IPS DF 6.9 (cell line): ENCODE results near the gene DUSP11.
A peak's percentile ranks its signal among the peaks of the same experiment; 100 is the strongest.
"Not testable (repeated sequence)": the region's sequence is repeated elsewhere in the genome, so short reads cannot be mapped to it uniquely, and the experiment has no call there.

Source experiments
- DNase-seq: peaks from one replicate; pipeline ENCODE4 v3.0.0-alpha.2; 2013; ENCODE audit warnings: low read depth, low spot score
- H3K27ac ChIP-seq: one replicate; pipeline ENCODE4 v1.5.1; 2013; ENCODE audit warnings: low read length, control low read depth
- H3K27me3 ChIP-seq: 2 replicates; pipeline ENCODE4 v1.6.1; 2013; ENCODE audit warnings: mild to moderate bottlenecking, low read length; ENCODE audit not compliant: control insufficient read depth, insufficient read depth
- H3K36me3 ChIP-seq: 2 replicates; pipeline ENCODE4 v1.6.1; 2013; ENCODE audit warnings: low read length; ENCODE audit not compliant: control insufficient read depth, insufficient read depth
- H3K4me1 ChIP-seq: 2 replicates; pipeline ENCODE4 v1.6.1; 2013; ENCODE audit warnings: low read length; ENCODE audit not compliant: control insufficient read depth, insufficient read depth
- H3K4me3 ChIP-seq: 2 replicates; pipeline ENCODE4 v1.5.1; 2013; ENCODE audit warnings: mild to moderate bottlenecking, low read length
- H3K9me3 ChIP-seq: 2 replicates; pipeline ENCODE4 v1.6.1; 2013; ENCODE audit warnings: low read length, inconsistent platforms; ENCODE audit not compliant: control insufficient read depth, insufficient read depth
- WGBS: extraction: QIAGEN DNeasy Blood & Tissue Kit; methylation state at CpG from one replicate; pipeline ENCODE4 v1.1.7; 2013; ENCODE audit warnings: mixed read lengths, missing lambda C conversion rate; ENCODE audit not compliant: insufficient read length, insufficient coverage; 5-methylcytosine and 5-hydroxymethylcytosine counted together

The DUSP11 gene

DNA sequence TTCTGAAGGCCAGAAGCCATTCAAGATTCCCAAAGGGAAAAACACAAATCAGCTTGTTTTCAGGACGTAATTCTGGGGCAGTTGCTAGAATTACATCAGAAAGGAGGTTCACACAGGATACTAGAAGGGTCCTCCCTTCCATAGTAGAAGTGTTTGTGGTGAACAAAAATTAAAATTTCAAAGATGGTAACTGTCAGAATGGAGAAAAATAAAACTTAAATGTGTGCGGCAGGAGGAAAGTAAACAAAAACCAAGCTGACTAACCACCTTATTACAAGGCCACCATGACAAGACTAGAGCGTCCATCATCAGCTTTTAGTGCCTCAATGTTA is 33.1 kb downstream of the DUSP11 start:
- Histone ChIP-seq H3K27ac (no peak overlapping the region), H3K36me3 (no peaks in the 10 kb centered on the region), H3K9me3 (no peaks in the 10 kb centered on the region), H3K27me3 (no peaks in the 10 kb centered on the region), H3K4me1 (no peaks in the 10 kb centered on the region), H3K4me3 (no peak overlapping the region)
- DNase-seq: no peak
- no CpG with 5 or more reads among the region's 3 CpGs for WGBS

DNA sequence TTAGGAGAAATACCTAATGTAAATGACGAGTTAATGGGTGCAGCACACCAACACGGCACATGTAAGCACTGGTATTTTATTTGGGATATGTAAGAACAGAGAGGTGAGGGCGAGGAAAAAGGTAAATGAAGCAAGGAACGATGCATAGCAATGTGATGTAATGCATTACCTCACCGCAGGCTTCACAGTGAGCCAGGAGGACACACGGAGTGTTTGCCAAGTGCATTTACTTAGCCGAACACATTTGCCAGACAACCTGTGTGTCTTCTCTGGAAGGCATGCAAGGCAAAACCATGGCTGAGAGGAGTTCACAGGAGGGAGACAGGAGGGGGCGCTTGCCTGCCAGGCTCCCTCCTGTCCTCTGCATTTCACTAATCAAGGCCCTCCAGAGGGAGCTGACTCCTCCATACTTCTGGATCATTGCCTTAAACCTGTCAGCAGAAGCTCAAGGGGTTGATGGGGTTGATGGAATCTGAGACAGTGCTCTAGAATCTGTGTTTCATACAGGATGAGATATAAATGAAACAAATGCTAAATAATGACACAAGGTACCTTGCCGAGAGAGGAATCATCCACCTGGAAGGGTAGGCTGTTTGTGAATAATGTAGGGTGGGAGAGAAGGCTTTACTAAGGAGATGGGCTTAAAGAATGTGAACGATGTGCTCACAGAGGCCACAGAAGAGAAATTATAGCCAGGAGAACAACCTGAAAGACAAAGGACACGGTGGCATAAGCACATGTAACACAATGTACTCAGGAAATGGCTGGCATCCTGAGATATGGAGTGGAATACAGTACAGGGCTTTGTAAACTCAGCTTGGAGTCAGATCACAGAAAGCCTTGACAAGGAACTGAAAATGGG is 33.7 kb downstream of the DUSP11 start:
- Histone ChIP-seq H3K4me1 (no peaks in the 10 kb centered on the region), H3K4me3 (no peak overlapping the region), H3K9me3 (no peaks in the 10 kb centered on the region), H3K27me3 (peaks cover 2% of the 10 kb centered on the region; the same call in 1 of the 2 replicates), H3K36me3 (no peaks in the 10 kb centered on the region), H3K27ac (no peak overlapping the region)
- DNase-seq: no peak
- no CpG with 5 or more reads among the region's 11 CpGs for WGBS

DNA sequence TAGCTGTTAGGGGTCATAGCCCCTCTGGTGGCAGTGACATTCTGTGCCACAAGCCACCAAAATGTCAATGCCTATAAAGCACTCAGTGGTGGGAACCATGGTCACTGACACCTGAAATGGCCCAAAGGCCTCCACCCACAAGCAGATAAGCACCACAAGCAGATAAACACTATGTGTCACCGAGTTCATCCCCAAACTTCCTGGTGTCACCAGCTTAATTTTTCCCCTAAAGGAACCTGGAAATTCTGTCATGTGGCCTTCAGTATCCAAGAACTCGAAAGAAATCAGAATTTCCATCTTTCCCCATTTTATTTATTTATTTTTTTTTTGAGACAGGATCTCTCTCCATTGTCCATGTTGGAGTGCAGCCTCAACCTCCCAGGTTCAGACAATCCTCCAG is 39.1 kb downstream of the DUSP11 start:
- H3K27ac ChIP-seq: no peak overlapping the region
- H3K9me3 ChIP-seq: no peaks in the 10 kb centered on the region
- H3K4me1 ChIP-seq: no peaks in the 10 kb centered on the region
- peaks cover 5% of the 10 kb centered on the region; the same call in 1 of the 2 replicates for H3K27me3 ChIP-seq
- DNase-seq: no peak
- no peak overlapping the region for H3K4me3 ChIP-seq
- WGBS: no CpG with 5 or more reads among the region's 2 CpGs
- H3K36me3 ChIP-seq: no peaks in the 10 kb centered on the region

DNA sequence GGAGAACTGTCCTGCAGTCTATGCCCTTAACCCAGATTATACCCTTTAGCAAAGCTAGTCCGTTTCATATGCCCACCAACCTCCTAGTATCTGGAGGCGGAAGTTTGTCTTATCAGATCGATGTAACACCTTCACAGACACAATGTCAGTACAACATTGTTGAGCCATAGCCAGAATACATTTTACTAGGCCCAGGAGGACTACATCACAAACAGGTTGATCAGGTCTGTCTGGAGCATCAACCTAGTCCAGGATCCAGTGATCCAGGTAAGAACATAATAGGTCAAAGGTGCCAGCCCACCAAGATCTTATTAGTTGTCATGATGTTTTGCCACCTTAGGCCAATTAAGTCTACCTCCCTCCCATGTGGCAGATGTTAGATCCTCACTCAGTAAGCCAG is 40.8 kb downstream of the DUSP11 start:
- Histone ChIP-seq H3K4me1 (no peaks in the 10 kb centered on the region), H3K36me3 (no peaks in the 10 kb centered on the region), H3K4me3 (no peak overlapping the region), H3K27me3 (peaks cover 5% of the 10 kb centered on the region; the same call in 1 of the 2 replicates), H3K9me3 (no peaks in the 10 kb centered on the region), H3K27ac (no peak overlapping the region)
- DNase-seq: no peak
- no CpG with 5 or more reads among the region's 3 CpGs for WGBS

DNA sequence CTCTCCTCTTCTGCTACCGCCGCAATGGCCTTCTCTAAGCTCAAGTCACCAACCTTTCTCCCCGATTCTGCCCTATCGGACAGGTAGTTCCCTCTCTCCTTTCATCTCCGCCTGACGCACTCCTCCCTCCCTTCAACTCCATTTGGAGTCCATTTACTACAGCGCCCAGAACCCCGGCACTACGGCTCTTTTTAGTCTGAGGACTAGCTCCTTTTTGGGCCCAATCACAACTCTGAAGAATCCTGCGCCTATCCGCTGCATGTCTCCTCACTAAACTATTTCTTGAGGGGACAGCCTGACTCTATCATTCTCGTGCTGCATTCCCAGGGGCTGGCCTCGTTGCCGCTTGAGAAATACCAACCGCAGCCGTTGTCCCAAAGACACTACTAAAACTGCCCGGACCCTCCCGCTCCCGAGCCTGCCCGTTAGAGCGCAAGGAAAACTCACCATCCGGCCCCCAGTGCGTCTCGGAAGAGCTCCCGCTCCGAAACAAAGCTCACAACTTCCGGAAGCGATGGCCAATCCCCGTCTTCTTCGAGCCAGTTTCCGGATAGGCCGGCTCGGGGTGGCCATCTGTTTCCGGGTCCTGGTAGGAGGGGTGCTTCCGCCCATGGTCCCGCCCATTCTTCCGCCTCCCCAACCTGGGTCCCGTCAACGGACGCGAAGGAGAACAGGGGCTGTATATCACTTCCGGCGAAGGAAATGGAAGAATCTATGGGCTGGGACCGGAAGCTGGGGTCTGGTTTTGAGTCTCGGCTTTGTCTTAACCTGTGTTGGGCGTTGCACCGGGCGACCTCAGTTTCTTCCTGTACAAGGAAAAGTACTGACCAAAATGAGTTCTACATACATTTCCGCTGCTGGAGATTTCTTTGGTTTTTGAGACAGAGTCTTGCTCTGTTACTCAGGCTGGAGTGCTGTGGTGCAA is 42.8 kb downstream of the DUSP11 start, which contains the start of gene TPRKB:
TPRKB (minus strand) TSS at position 491 of the 925 bp plus-strand sequence. CDS start 2,776 bp downstream, outside the sequence.
- peak; percentile 93 for DNase-seq
- H3K4me3 ChIP-seq: peak within 1 kb of the TSS; percentile 60; the same call in 1 of the 2 replicates
- H3K36me3 ChIP-seq: peaks cover 2% of the 10 kb centered on the region; the same call in 1 of the 2 replicates
- no peaks in the 10 kb centered on the region for H3K4me1 ChIP-seq
- no CpG with 5 or more reads among the region's 49 CpGs for WGBS
- H3K27ac ChIP-seq: no peak within 1 kb of the TSS
- H3K27me3 ChIP-seq: peaks cover 5% of the 10 kb centered on the region; the same call in 1 of the 2 replicates
- no peaks in the 10 kb centered on the region for H3K9me3 ChIP-seq

DNA sequence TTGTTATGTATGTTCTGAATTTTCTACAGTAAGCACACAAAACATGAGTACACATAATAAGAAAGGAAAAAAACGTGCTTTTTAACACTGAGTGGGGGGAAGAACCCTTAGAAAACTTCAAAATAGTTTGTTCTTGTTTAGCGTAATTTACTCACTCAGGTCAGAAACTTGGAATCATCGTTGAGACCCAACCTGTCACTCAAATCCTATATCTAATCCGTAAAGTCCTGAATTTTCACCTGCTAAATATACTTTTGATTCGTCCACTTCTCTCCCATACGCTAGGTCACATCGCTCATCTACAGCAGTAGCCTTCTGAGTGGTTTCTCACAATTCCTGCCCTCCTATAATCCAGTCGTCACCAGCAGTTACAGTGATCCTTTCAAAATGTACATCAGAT is 43.5 kb downstream of the DUSP11 start:
- WGBS: no CpG with 5 or more reads among the region's 8 CpGs
- H3K27me3 ChIP-seq: peaks cover 4% of the 10 kb centered on the region; the same call in 1 of the 2 replicates
- DNase-seq: no peak
- peaks cover 3% of the 10 kb centered on the region; the same call in 1 of the 2 replicates for H3K36me3 ChIP-seq
- no peaks in the 10 kb centered on the region for H3K9me3 ChIP-seq
- no peak overlapping the region for H3K27ac ChIP-seq
- peak overlapping the region; percentile 60; the same call in 1 of the 2 replicates for H3K4me3 ChIP-seq
- H3K4me1 ChIP-seq: no peaks in the 10 kb centered on the region

DNA sequence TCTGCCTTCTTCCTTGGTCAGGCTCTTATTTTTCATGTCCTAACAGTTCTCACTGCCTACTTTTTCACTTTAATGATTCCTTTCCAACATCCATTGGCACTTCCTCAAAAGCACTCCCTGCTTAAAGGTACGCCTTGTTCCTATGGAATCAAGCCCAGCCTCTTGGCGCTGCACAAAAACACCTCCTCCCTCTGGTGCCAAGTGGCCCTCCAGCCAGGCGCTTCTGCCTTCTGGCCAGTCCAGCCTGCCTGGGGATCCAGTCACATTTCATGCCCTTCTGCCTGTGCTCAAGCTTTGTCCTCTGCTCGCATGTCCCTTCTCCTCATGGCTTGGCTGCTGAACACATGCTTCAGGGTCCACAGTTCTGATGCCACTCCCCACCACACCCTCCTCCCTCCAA is 49.1 kb downstream of the DUSP11 start:
- H3K4me3 ChIP-seq: no peak overlapping the region
- WGBS: no CpG with 5 or more reads among the region's 4 CpGs
- DNase-seq: no peak
- H3K9me3 ChIP-seq: no peaks in the 10 kb centered on the region
- peaks cover 11% of the 10 kb centered on the region for H3K36me3 ChIP-seq
- no peaks in the 10 kb centered on the region for H3K4me1 ChIP-seq
- H3K27ac ChIP-seq: no peak overlapping the region
- no peaks in the 10 kb centered on the region for H3K27me3 ChIP-seq

DNA sequence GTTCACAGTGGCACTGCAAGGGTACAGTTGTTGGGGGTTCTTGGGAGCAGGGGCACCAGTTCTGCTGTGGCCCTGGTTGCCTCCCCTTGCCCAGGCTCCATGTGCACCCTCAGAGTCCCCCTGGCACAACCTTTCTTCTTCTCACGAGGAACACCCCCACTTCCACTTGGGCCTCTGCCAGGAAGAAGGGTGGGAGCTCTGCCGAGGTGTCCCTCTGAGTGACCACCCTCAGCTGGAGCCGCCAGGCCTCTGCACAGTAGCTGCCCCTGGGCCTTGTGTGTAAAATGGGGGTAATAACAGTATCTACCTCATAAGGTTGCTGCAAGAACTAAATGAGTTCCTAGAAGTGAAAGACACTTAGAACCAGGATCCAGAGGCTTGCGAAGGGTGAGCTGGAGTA is 51.2 kb downstream of the DUSP11 start:
- Histone ChIP-seq H3K36me3 (peaks cover 11% of the 10 kb centered on the region), H3K27me3 (no peaks in the 10 kb centered on the region), H3K4me1 (no peaks in the 10 kb centered on the region), H3K4me3 (no peak overlapping the region; the same call in 1 of the 2 replicates), H3K9me3 (no peaks in the 10 kb centered on the region), H3K27ac (no peak overlapping the region)
- DNase-seq: no peak
- WGBS: no CpG with 5 or more reads among the region's 4 CpGs

DNA sequence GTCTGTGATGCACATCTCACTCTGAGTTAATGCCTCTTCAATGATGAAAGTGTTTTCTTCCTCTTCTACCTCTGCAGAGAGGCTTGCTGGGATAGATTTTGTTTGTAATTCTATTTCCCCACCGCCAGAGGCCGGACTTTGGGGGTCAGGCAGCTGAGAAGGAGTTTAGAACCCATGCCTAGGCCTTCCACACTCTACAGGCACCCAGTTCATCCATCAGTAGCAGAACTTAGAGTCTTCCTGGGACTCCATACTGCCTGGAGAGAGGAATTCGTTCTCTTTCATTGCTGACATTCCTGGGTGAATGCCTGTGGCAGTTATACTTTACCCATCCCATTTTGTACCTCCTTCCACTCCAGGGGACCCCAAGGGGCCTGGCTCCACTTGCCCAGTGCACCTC is 51.9 kb downstream of the DUSP11 start:
- no CpG with 5 or more reads among the region's 3 CpGs for WGBS

DNA sequence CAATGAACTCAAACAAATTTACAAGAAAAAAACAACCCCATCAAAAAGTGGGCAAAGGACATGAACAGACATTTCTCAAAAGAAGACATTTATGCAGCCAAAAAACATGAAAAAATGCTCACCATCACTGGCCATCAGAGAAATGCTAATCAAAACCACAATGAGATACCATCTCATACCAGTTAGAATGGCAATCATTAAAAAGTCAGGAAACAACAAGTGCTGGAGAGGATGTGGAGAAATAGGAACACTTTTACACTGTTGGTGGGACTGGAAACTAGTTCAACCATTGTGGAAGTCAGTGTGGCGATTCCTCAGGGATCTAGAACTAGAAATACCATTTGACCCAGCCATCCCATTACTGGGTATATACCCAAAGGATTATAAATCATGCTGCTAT is 53.2 kb downstream of the DUSP11 start:
- not testable (repeated sequence) for DNase-seq, H3K4me3 ChIP-seq, H3K36me3 ChIP-seq, H3K27ac ChIP-seq, H3K9me3 ChIP-seq, H3K27me3 ChIP-seq, H3K4me1 ChIP-seq
- WGBS: no CpG with 5 or more reads among the region's 1 CpG

More for the DNA sequence above, 51.9 kb downstream of the DUSP11 start:
- Histone ChIP-seq H3K27me3 (no peaks in the 10 kb centered on the region), H3K27ac (no peak overlapping the region), H3K9me3 (no peaks in the 10 kb centered on the region), H3K36me3 (peaks cover 11% of the 10 kb centered on the region), H3K4me1 (no peaks in the 10 kb centered on the region), H3K4me3 (no peak overlapping the region)
- DNase-seq: no peak
